NCI-H1048 (cell line): ENCODE measurements around the gene KIF4A.

Source experiments
- DNase-seq: peaks from one replicate; lab custom pipeline; 2025; lab: John Stamatoyannopoulos, UW

Gene KIF4A

GRCh38 chrX:70444326-70444945 lies 154.5 kb downstream of the KIF4A start, which contains the start of gene DLG3:
Gene DLG3 (plus strand): TSS chrX:70444835. CDS start chrX:70445202, 367 bp downstream.
- no peak for DNase-seq

GRCh38 chrX:70444946-70445656 lies 155.2 kb downstream of the KIF4A start:
- DNase-seq: no peak

- DNase-seq: no peak
These were observed 156.0 kb downstream of the KIF4A start for GRCh38 chrX:70445951-70446350.

GRCh38 chrX:70446380-70447350 lies 156.8 kb downstream of the KIF4A start:
- no peak for DNase-seq

GRCh38 chrX:70449457-70449966 lies 159.6 kb downstream of the KIF4A start:
- no peak for DNase-seq

- DNase-seq: peak; percentile 13
These were observed 162.3 kb downstream of the KIF4A start for GRCh38 chrX:70452143-70452733.

GRCh38 chrX:70453024-70453618 lies 163.2 kb downstream of the KIF4A start:
- no peak for DNase-seq

GRCh38 chrX:70454441-70455365 lies 164.8 kb downstream of the KIF4A start:
- DNase-seq: peak; percentile 74

GRCh38 chrX:70455366-70456202 lies 165.7 kb downstream of the KIF4A start:
- DNase-seq: no peak

GRCh38 chrX:70456256-70456655 lies 166.4 kb downstream of the KIF4A start:
- no peak for DNase-seq

GRCh38 chrX:70461026-70461425 lies 171.1 kb downstream of the KIF4A start:
- DNase-seq: no peak

GRCh38 chrX:70464051-70464450 lies 174.1 kb downstream of the KIF4A start:
- DNase-seq: no peak

GRCh38 chrX:70466968-70467367 lies 177.1 kb downstream of the KIF4A start:
- no peak for DNase-seq

- no peak for DNase-seq
These were observed 178.8 kb downstream of the KIF4A start for GRCh38 chrX:70468709-70469108.
